ENCODE results near the gene ADGRA3. TPM values are rescaled to one million over a fixed set of nuclear protein-coding genes. Genes with fewer than 3 reads are reported as not detected.

The ADGRA3 gene, protein sequence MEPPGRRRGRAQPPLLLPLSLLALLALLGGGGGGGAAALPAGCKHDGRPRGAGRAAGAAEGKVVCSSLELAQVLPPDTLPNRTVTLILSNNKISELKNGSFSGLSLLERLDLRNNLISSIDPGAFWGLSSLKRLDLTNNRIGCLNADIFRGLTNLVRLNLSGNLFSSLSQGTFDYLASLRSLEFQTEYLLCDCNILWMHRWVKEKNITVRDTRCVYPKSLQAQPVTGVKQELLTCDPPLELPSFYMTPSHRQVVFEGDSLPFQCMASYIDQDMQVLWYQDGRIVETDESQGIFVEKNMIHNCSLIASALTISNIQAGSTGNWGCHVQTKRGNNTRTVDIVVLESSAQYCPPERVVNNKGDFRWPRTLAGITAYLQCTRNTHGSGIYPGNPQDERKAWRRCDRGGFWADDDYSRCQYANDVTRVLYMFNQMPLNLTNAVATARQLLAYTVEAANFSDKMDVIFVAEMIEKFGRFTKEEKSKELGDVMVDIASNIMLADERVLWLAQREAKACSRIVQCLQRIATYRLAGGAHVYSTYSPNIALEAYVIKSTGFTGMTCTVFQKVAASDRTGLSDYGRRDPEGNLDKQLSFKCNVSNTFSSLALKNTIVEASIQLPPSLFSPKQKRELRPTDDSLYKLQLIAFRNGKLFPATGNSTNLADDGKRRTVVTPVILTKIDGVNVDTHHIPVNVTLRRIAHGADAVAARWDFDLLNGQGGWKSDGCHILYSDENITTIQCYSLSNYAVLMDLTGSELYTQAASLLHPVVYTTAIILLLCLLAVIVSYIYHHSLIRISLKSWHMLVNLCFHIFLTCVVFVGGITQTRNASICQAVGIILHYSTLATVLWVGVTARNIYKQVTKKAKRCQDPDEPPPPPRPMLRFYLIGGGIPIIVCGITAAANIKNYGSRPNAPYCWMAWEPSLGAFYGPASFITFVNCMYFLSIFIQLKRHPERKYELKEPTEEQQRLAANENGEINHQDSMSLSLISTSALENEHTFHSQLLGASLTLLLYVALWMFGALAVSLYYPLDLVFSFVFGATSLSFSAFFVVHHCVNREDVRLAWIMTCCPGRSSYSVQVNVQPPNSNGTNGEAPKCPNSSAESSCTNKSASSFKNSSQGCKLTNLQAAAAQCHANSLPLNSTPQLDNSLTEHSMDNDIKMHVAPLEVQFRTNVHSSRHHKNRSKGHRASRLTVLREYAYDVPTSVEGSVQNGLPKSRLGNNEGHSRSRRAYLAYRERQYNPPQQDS (N-terminal part only)
- 10 to 100 TPM; 17.8 to 48.8 (median 32.4) TPM for total RNA-seq

DNA sequence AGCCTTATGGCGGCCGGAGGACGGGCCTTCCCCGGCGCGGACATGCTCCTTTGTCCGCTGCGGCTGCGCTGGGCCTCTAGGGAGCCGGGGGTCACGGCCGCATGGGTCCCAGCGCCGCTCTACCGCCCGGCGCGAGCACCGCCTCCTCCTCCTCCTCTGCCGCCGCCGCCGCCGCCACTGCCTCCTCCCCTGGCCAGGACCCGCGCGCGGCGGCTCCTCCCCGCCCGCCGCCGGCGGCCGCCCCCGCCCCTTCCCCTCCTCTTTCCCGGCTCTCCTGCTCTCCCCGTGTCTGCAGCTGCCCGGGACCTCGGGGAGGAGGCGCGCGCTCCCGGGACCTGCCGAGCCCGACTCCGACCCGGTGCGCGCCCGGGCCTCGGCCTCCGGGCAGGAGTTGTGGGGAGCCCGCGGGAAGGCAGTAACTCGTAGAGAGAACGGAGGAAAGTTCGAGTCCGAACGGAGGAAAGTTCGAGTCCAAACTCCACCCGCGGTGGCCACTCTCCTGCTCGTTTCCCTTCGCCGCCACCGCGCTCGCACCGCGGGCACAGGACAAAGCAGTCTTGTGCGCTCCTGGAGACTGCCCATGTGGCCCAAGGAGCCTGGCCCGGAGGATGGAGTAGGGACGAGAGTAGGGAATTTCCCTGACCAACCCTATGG lies at the start of gene ADGRA3:
ADGRA3 (minus strand) TSS at position 179 of the 654 bp plus-strand sequence. CDS start 282 bp downstream, outside the sequence.
- no peaks in the 10 kb centered on the region for H3K9me3 ChIP-seq
- peak within 1 kb of the TSS; percentile 9 to 93 (median 86) for H3K27ac ChIP-seq
- H3K36me3 ChIP-seq = no peaks in the 10 kb centered on the region
- H3K4me1 ChIP-seq = peaks cover 0 to 23% (median 10%) of the 10 kb centered on the region in 3 donors
- 21% methylated on average over 14 of the region's 74 CpGs; no CpG with 5 or more reads in 1 of the 2 donors for WGBS, 2 donors (ENCODE audit: low coverage in 1 of 2)
- H3K27me3 ChIP-seq = no peaks in the 10 kb centered on the region
- peak within 1 kb of the TSS; percentile 48 to 68 for H3K4me3 ChIP-seq
- TF ChIP-seq, protein P1, sequence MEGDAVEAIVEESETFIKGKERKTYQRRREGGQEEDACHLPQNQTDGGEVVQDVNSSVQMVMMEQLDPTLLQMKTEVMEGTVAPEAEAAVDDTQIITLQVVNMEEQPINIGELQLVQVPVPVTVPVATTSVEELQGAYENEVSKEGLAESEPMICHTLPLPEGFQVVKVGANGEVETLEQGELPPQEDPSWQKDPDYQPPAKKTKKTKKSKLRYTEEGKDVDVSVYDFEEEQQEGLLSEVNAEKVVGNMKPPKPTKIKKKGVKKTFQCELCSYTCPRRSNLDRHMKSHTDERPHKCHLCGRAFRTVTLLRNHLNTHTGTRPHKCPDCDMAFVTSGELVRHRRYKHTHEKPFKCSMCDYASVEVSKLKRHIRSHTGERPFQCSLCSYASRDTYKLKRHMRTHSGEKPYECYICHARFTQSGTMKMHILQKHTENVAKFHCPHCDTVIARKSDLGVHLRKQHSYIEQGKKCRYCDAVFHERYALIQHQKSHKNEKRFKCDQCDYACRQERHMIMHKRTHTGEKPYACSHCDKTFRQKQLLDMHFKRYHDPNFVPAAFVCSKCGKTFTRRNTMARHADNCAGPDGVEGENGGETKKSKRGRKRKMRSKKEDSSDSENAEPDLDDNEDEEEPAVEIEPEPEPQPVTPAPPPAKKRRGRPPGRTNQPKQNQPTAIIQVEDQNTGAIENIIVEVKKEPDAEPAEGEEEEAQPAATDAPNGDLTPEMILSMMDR (IDR thresholded peaks at IDR 0.05) = no peak
- TF ChIP-seq EP300 (IDR thresholded peaks at IDR 0.05) (no peak), POLR2AphosphoS5 (IDR thresholded peaks at IDR 0.05) (no peak), POLR2A (IDR thresholded peaks at IDR 0.05) (no peak)
- peak; percentile 93 for ATAC-seq

DNA sequence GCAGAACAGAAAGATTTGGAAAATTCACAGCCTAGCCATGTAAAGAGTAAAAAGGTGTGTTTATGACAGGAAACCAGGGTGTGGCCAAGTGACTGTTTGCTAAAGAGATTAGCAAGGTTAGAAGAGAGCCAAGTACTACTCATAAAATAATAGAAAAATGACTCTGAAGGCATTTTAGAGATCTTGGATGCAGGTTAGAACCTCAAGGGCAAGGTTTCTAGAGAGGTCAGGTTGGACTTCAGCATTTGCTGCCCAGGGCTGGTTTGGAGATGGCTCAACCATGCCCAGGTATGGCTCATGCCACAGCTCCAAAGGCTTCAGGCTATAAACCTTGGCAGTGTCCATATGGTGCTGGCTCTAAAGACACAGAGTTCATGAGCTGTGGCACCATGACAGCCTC lies 40.6 kb upstream of the ADGRA3 start:
- H3K36me3 ChIP-seq = no peaks in the 10 kb centered on the region
- H3K4me3 ChIP-seq = no peak overlapping the region
- TF ChIP-seq EP300 (IDR thresholded peaks at IDR 0.05) (no peak), POLR2A (IDR thresholded peaks at IDR 0.05) (no peak), POLR2AphosphoS5 (IDR thresholded peaks at IDR 0.05) (no peak)
- TF ChIP-seq, protein P1 (IDR thresholded peaks at IDR 0.05) = no peak
- no peak for ATAC-seq
- H3K27ac ChIP-seq = no peak overlapping the region
- no peaks in the 10 kb centered on the region for H3K9me3 ChIP-seq
- H3K27me3 ChIP-seq = no peaks in the 10 kb centered on the region
- H3K4me1 ChIP-seq = no peaks in the 10 kb centered on the region

DNA sequence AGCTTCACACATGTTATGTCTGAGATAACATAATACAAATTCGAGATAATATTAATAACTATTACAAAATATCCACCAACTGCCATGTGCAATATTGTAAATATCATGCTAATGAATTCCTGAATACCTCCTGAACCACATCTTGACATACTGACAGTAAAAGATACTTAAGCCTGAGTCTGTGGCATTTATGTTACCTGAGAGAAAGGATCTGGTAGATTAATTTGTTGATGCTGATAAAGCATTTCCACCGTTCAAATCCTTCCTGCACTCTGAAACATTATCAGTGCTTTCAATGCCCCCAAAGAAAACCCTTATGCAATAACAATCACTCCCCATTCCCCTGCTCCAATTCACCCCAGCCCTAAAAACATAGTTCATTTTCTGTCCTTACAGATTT lies 38.8 kb upstream of the ADGRA3 start:
- Histone ChIP-seq H3K9me3 (no peaks in the 10 kb centered on the region), H3K4me3 (no peak overlapping the region), H3K27ac (no peak overlapping the region), H3K36me3 (no peaks in the 10 kb centered on the region), H3K4me1 (no peaks in the 10 kb centered on the region), H3K27me3 (no peaks in the 10 kb centered on the region)
- no peak for ATAC-seq
- no peak for TF ChIP-seq EP300 (IDR thresholded peaks at IDR 0.05)
- TF ChIP-seq POLR2A (IDR thresholded peaks at IDR 0.05) = no peak
- TF ChIP-seq POLR2AphosphoS5 (IDR thresholded peaks at IDR 0.05) = no peak
- TF ChIP-seq, protein P1 (IDR thresholded peaks at IDR 0.05) = no peak
- WGBS, 2 donors (ENCODE audit: low coverage in 1 of 2) = 41 to 68% methylated on average over 2 of the region's 2 CpGs

DNA sequence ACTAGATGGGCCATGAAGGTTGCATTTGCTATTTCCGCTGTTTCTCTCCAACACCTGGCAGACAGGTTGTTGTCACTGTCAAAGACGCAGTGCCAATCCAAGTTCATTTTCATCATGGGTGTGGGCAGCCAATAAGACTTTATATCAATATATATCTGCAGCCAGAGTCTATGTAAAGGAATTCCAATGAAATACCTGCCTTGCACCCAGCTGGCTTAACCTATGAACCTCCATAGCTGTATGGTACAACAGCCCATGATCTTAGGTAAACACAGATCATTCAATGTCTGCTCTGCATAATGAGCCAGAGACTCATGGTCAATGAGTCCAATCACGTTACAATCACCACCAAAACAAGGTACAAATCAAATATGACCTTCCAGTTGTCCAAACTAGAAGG lies 37.7 kb upstream of the ADGRA3 start:
- 90 to 92% methylated on average over 3 of the region's 3 CpGs for WGBS, 2 donors (ENCODE audit: low coverage in 1 of 2)

More for the DNA sequence above, 37.7 kb upstream of the ADGRA3 start:
- H3K27me3 ChIP-seq = no peaks in the 10 kb centered on the region
- H3K27ac ChIP-seq = no peak overlapping the region
- H3K4me3 ChIP-seq = no peak overlapping the region
- H3K9me3 ChIP-seq = no peaks in the 10 kb centered on the region
- no peak for ATAC-seq
- H3K4me1 ChIP-seq = no peaks in the 10 kb centered on the region
- no peaks in the 10 kb centered on the region for H3K36me3 ChIP-seq
- TF ChIP-seq, protein P1 (IDR thresholded peaks at IDR 0.05) = no peak
- TF ChIP-seq POLR2AphosphoS5 (IDR thresholded peaks at IDR 0.05) = no peak
- no peak for TF ChIP-seq EP300 (IDR thresholded peaks at IDR 0.05)
- TF ChIP-seq POLR2A (IDR thresholded peaks at IDR 0.05) = no peak
